ENCODE results near the gene SLC23A1. TPM values are rescaled to one million over a fixed set of nuclear protein-coding genes. Genes with fewer than 3 reads are reported as not detected.
"Not testable (repeated sequence)": the region's sequence is repeated elsewhere in the genome, so short reads cannot be mapped to it uniquely, and the experiment has no call there.

Gene SLC23A1
- total RNA-seq, 1 donor from 2014 or later, result 2.1 TPM

- no peak for DNase-seq (ENCODE audit: extremely low spot score, unreplicated experiment)
- Mint-ChIP-seq H3K4me3 (peak overlapping the region; percentile 79), H3K36me3 (no peaks in the 10 kb centered on the region), H3K9me3 (no peaks in the 10 kb centered on the region), H3K27me3 (peaks cover 38% of the 10 kb centered on the region), H3K4me1 (ENCODE audit: unreplicated experiment) (peaks cover 4% of the 10 kb centered on the region), H3K27ac (peak overlapping the region; percentile 41)
- no peak for TF ChIP-seq CTCF (conservative IDR thresholded peaks at IDR 0.05)
Measured at GRCh38 chr5:139390639-139391569, 7.8 kb upstream of the SLC23A1 start.

- H3K27ac Mint-ChIP-seq, result no peak within 1 kb of the TSS
- no peaks in the 10 kb centered on the region for H3K9me3 Mint-ChIP-seq
- H3K4me3 Mint-ChIP-seq, result no peak within 1 kb of the TSS
- H3K36me3 Mint-ChIP-seq, result no peaks in the 10 kb centered on the region
- no peak for DNase-seq (ENCODE audit: extremely low spot score, unreplicated experiment)
- TF ChIP-seq CTCF (conservative IDR thresholded peaks at IDR 0.05), result no peak
- peaks cover 28% of the 10 kb centered on the region for H3K27me3 Mint-ChIP-seq
- H3K4me1 Mint-ChIP-seq (ENCODE audit: unreplicated experiment), result peaks cover 4% of the 10 kb centered on the region
Measured at GRCh38 chr5:139389701-139390638, 6.9 kb upstream of the SLC23A1 start, which contains the start of gene MZB1. MZB1 (minus strand) TSS chr5:139389913; CDS start chr5:139389856, 57 bp downstream.

GRCh38 chr5:139388198-139388821, 5.2 kb upstream of the SLC23A1 start:
- no peak overlapping the region for H3K4me3 Mint-ChIP-seq
- DNase-seq (ENCODE audit: extremely low spot score, unreplicated experiment), result no peak
- no peak overlapping the region for H3K27ac Mint-ChIP-seq
- no peak for TF ChIP-seq CTCF (conservative IDR thresholded peaks at IDR 0.05)
- no peaks in the 10 kb centered on the region for H3K9me3 Mint-ChIP-seq
- H3K4me1 Mint-ChIP-seq (ENCODE audit: unreplicated experiment), result peaks cover 9% of the 10 kb centered on the region
- peaks cover 22% of the 10 kb centered on the region for H3K27me3 Mint-ChIP-seq
- no peaks in the 10 kb centered on the region for H3K36me3 Mint-ChIP-seq

GRCh38 chr5:139387611-139388197, 4.6 kb upstream of the SLC23A1 start:
- DNase-seq (ENCODE audit: extremely low spot score, unreplicated experiment), result no peak
- no peak overlapping the region for H3K27ac Mint-ChIP-seq
- no peaks in the 10 kb centered on the region for H3K9me3 Mint-ChIP-seq
- H3K4me3 Mint-ChIP-seq, result no peak overlapping the region
- H3K27me3 Mint-ChIP-seq, result peaks cover 16% of the 10 kb centered on the region
- TF ChIP-seq CTCF (conservative IDR thresholded peaks at IDR 0.05), result no peak
- peaks cover 12% of the 10 kb centered on the region for H3K4me1 Mint-ChIP-seq (ENCODE audit: unreplicated experiment)
- H3K36me3 Mint-ChIP-seq, result no peaks in the 10 kb centered on the region

- not testable (repeated sequence) for H3K36me3 Mint-ChIP-seq; H3K9me3 Mint-ChIP-seq; H3K4me3 Mint-ChIP-seq; H3K27ac Mint-ChIP-seq; DNase-seq (ENCODE audit: extremely low spot score, unreplicated experiment)
- peaks cover 14% of the 10 kb centered on the region for H3K27me3 Mint-ChIP-seq
- H3K4me1 Mint-ChIP-seq (ENCODE audit: unreplicated experiment), result peaks cover 12% of the 10 kb centered on the region
Measured at GRCh38 chr5:139386956-139387355, 3.9 kb upstream of the SLC23A1 start.

Measured in type B pancreatic cell (in vitro differentiated cells).